Fibroblast of mammary gland (primary cell): ENCODE data around the gene PLOD2.

Experiments used
- DNase-seq: peaks from one replicate; pipeline ENCODE4 v3.0.0-alpha.2; 2010; ENCODE audit warnings: low read depth
- H3K4me3 ChIP-seq: 2 replicates; pipeline ENCODE4 v1.5.1; 2011; ENCODE audit warnings: low read depth, mild to moderate bottlenecking, low read length, moderate library complexity; ENCODE audit not compliant: control insufficient read depth
- CTCF ChIP-seq: conservative IDR thresholded peaks from 2 replicates; pipeline ENCODE4 v1.5.1; 2011; ENCODE audit warnings: low read depth, low read length, inconsistent platforms; ENCODE audit not compliant: control insufficient read depth, insufficient read depth

Gene PLOD2

GRCh38 chr3:146159037-146159436, 1.9 kb downstream of the PLOD2 start:
- TF ChIP-seq CTCF: no peak
- DNase-seq: no peak
- H3K4me3 ChIP-seq: peak overlapping the region; percentile 87

- no peak for TF ChIP-seq CTCF
- DNase-seq: no peak
- H3K4me3 ChIP-seq: no peak overlapping the region
Measured at GRCh38 chr3:146157325-146158060, 3.5 kb downstream of the PLOD2 start.

GRCh38 chr3:146156666-146157314, 4.2 kb downstream of the PLOD2 start:
- no peak for TF ChIP-seq CTCF
- no peak for DNase-seq
- H3K4me3 ChIP-seq: no peak overlapping the region

GRCh38 chr3:146156095-146156494, 4.9 kb downstream of the PLOD2 start:
- no peak for TF ChIP-seq CTCF
- no peak overlapping the region for H3K4me3 ChIP-seq
- peak; percentile 57 for DNase-seq

GRCh38 chr3:146154995-146155394, 6.0 kb downstream of the PLOD2 start:
- DNase-seq: no peak
- no peak for TF ChIP-seq CTCF
- no peak overlapping the region for H3K4me3 ChIP-seq

- TF ChIP-seq CTCF: no peak
- H3K4me3 ChIP-seq: no peak overlapping the region
- no peak for DNase-seq
Measured at GRCh38 chr3:146154316-146154715, 6.7 kb downstream of the PLOD2 start.
